Mesenchymal stem cell (in vitro differentiated cells and primary cell): Measurements from ENCODE around the gene RAB14.

Source experiments
- DNase-seq: peaks from one replicate; pipeline ENCODE4 v3.0.0-alpha.2; 2013
- H2AFZ ChIP-seq: one replicate; pipeline ENCODE4 v1.6.1; 2013; ENCODE audit warnings: low read depth, mild to moderate bottlenecking, control low read depth, inconsistent platforms, low read length, moderate library complexity
- H2AK5ac ChIP-seq: 2 replicates; pipeline ENCODE4 v1.6.1; 2013; ENCODE audit warnings: low read length, moderate library complexity, mild to moderate bottlenecking, inconsistent platforms; ENCODE audit not compliant: severe bottlenecking
- H2BK120ac ChIP-seq: one replicate; pipeline ENCODE4 v1.6.1; 2013; ENCODE audit warnings: low read depth, mild to moderate bottlenecking, inconsistent platforms, low read length, moderate library complexity
- H2BK12ac ChIP-seq, 2 experiments: one replicate each; pipeline ENCODE4 v1.6.1; 2013; ENCODE audit warnings: inconsistent platforms in 2 of 2, low read length in 2 of 2, mild to moderate bottlenecking in 2 of 2, moderate library complexity in 2 of 2, control low read depth in 1 of 2
- H2BK15ac ChIP-seq: one replicate; pipeline ENCODE4 v1.6.1; 2013; ENCODE audit warnings: mild to moderate bottlenecking, low read depth, inconsistent platforms; ENCODE audit not compliant: poor library complexity, severe bottlenecking
- H2BK5ac ChIP-seq: 2 replicates; pipeline ENCODE4 v1.6.1; 2013; ENCODE audit warnings: low read depth, mild to moderate bottlenecking, low read length, control low read depth, inconsistent platforms; ENCODE audit not compliant: poor library complexity, severe bottlenecking
- H3K14ac ChIP-seq, 2 experiments: one replicate each; pipeline ENCODE4 v1.6.1; 2013; ENCODE audit warnings: inconsistent platforms in 2 of 2, low read length in 2 of 2, control low read depth in 1 of 2, mild to moderate bottlenecking in 1 of 2, moderate library complexity in 1 of 2
- H3K18ac ChIP-seq, 2 experiments: one replicate each; pipeline ENCODE4 v1.6.1; 2013; ENCODE audit warnings: inconsistent platforms in 2 of 2, low read length in 2 of 2, control low read depth in 1 of 2, low read depth in 1 of 2, mild to moderate bottlenecking in 1 of 2
- H3K23ac ChIP-seq, 2 experiments: one replicate each; pipeline ENCODE4 v1.6.1; 2013; ENCODE audit warnings: inconsistent platforms in 2 of 2, low read length in 2 of 2, mild to moderate bottlenecking in 2 of 2, moderate library complexity in 2 of 2, control low read depth in 1 of 2
- H3K27ac ChIP-seq: 2 replicates; pipeline ENCODE4 v1.5.1; 2013; ENCODE audit warnings: mild to moderate bottlenecking, moderate library complexity, low read length, control low read depth, inconsistent platforms; ENCODE audit not compliant: poor library complexity, severe bottlenecking
- H3K27me3 ChIP-seq, 2 experiments: 2 replicates each; pipeline versions ENCODE4 v1.6.1 to v1.7.0; 2013; ENCODE audit warnings: low read length in 2 of 2, mild to moderate bottlenecking in 2 of 2, moderate library complexity in 2 of 2, control low read depth in 1 of 2, inconsistent platforms in 1 of 2; ENCODE audit not compliant: control insufficient read depth in 1 of 2, insufficient read depth in 1 of 2
- H3K36me3 ChIP-seq, 2 experiments: 2 replicates each; pipeline versions ENCODE4 v1.6.1 to v1.7.0; 2013; ENCODE audit warnings: low read length in 2 of 2, control low read depth in 1 of 2, inconsistent platforms in 1 of 2, low read depth in 1 of 2, mild to moderate bottlenecking in 1 of 2; ENCODE audit not compliant: insufficient read depth in 2 of 2, control insufficient read depth in 1 of 2
- H3K4ac ChIP-seq, 2 experiments: one replicate each; pipeline ENCODE4 v1.6.1; 2013; ENCODE audit warnings: inconsistent platforms in 2 of 2, low read length in 2 of 2, mild to moderate bottlenecking in 2 of 2, moderate library complexity in 2 of 2, control low read depth in 1 of 2, low read depth in 1 of 2
- H3K4me1 ChIP-seq: 2 replicates; pipeline ENCODE4 v1.6.1; 2013; ENCODE audit warnings: low read depth, low read length, control low read depth; ENCODE audit not compliant: control insufficient read depth, insufficient read depth
- H3K4me2 ChIP-seq: 2 replicates; pipeline ENCODE4 v1.6.1; 2013; ENCODE audit warnings: low read length, mild to moderate bottlenecking, inconsistent platforms; ENCODE audit not compliant: poor library complexity, severe bottlenecking
- H3K4me3 ChIP-seq, 2 experiments: 2 replicates each; pipeline versions ENCODE4 v1.5.1 to v1.7.0; 2013; ENCODE audit warnings: low read length in 2 of 2, mild to moderate bottlenecking in 2 of 2, control low read depth in 1 of 2, low read depth in 1 of 2; ENCODE audit not compliant: insufficient read depth in 1 of 2
- H3K79me1 ChIP-seq: replicated peaks from 2 replicates; pipeline ENCODE4 v1.6.1; 2013; ENCODE audit warnings: mild to moderate bottlenecking, control low read depth, low read length, inconsistent platforms; ENCODE audit not compliant: poor library complexity, severe bottlenecking
- H3K9ac ChIP-seq: 2 replicates; pipeline ENCODE4 v1.7.0; 2013; ENCODE audit warnings: mild to moderate bottlenecking, low read length, moderate library complexity
- H3K9me3 ChIP-seq: 2 replicates; pipeline ENCODE4 v1.7.0; 2013; ENCODE audit warnings: mild to moderate bottlenecking, low read length; ENCODE audit not compliant: control insufficient read depth
- H4K8ac ChIP-seq: one replicate; pipeline ENCODE4 v1.6.1; 2013; ENCODE audit warnings: inconsistent platforms, mild to moderate bottlenecking, low read length, moderate library complexity
- H4K91ac ChIP-seq: one replicate; pipeline ENCODE4 v1.6.1; 2013; ENCODE audit warnings: mild to moderate bottlenecking, low read length, inconsistent platforms
- WGBS: methylation state at CpG from one replicate; pipeline ENCODE4 v1.1.7; 2013; ENCODE audit warnings: mixed read lengths; 5-methylcytosine and 5-hydroxymethylcytosine counted together

Gene RAB14

GRCh38 chr9:121225240-121225639 is 23.6 kb upstream of the RAB14 start:
- H2AK5ac ChIP-seq = no peak overlapping the region
- H4K8ac ChIP-seq = no peak overlapping the region
- H2BK120ac ChIP-seq = no peak overlapping the region
- no peaks in the 10 kb centered on the region for H3K27me3 ChIP-seq
- H3K4me3 ChIP-seq = no peak overlapping the region
- H3K23ac ChIP-seq = no peak overlapping the region
- H3K4ac ChIP-seq = no peak overlapping the region
- H3K4me1 ChIP-seq = peaks cover 1% of the 10 kb centered on the region
- H3K4me2 ChIP-seq = no peak overlapping the region
- no peaks in the 10 kb centered on the region for H3K36me3 ChIP-seq
- no peak overlapping the region for H3K14ac ChIP-seq
- no peak overlapping the region for H3K9ac ChIP-seq
- no peak overlapping the region for H2AFZ ChIP-seq
- H3K9me3 ChIP-seq = no peaks in the 10 kb centered on the region
- H2BK12ac ChIP-seq = no peak overlapping the region
- H2BK15ac ChIP-seq = no peak overlapping the region
- no peaks in the 10 kb centered on the region for H3K79me1 ChIP-seq
- no peak overlapping the region for H3K27ac ChIP-seq
- WGBS = 76% methylated on average over 5 of the region's 5 CpGs
- DNase-seq = no peak
- H2BK5ac ChIP-seq = no peak overlapping the region
- no peak overlapping the region for H4K91ac ChIP-seq
- no peak overlapping the region for H3K18ac ChIP-seq

DNA sequence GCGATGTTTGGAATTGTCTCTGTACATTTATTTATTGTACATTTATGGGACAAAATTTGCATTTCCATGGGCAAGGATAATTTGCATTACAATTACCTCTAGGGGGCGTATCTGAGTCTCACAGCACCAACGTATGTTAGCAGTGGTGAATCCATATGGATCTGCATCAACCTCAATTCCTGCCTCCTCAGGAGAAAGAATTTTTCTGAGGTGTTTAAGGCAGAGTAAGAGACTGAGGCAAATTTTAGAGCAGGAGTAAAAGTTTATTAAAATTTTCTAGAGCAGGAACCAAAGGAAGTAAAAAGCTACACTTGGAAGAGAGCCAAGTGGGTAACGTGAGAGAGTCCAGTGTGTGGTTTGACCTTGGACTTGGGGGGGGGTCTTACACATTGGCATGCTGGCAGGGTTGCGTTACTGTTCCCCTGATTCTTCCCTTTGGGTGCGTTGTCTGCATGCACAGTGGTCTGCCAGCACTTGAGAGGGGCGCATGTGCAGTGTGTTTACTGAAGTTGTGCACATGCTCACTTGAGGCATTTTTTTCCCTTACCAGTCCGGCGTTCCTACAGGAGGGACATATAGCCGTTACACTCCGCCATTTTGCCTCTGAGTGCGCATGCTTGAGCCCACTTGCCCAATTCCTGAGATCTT is 21.0 kb upstream of the RAB14 start:
- H2BK5ac ChIP-seq = no peak overlapping the region
- no peaks in the 10 kb centered on the region for H3K79me1 ChIP-seq
- no peaks in the 10 kb centered on the region for H3K36me3 ChIP-seq
- WGBS = 73% methylated on average over 12 of the region's 12 CpGs
- H3K4me2 ChIP-seq = no peak overlapping the region
- H3K27ac ChIP-seq = no peak overlapping the region
- peak overlapping the region in 1 of 2 experiments; percentile 10 for H2BK12ac ChIP-seq
- no peak overlapping the region for H4K8ac ChIP-seq
- H3K4me1 ChIP-seq = peaks cover 1% of the 10 kb centered on the region
- H3K27me3 ChIP-seq = no peaks in the 10 kb centered on the region
- H2BK15ac ChIP-seq = no peak overlapping the region
- H3K23ac ChIP-seq = no peak overlapping the region
- H3K18ac ChIP-seq = no peak overlapping the region
- H4K91ac ChIP-seq = no peak overlapping the region
- no peak overlapping the region for H3K9ac ChIP-seq
- H2AK5ac ChIP-seq = no peak overlapping the region
- H3K14ac ChIP-seq = no peak overlapping the region
- peak; percentile 54 for DNase-seq
- no peaks in the 10 kb centered on the region for H3K9me3 ChIP-seq
- no peak overlapping the region for H2BK120ac ChIP-seq
- H3K4me3 ChIP-seq = no peak overlapping the region
- H2AFZ ChIP-seq = no peak overlapping the region
- H3K4ac ChIP-seq = no peak overlapping the region

DNA sequence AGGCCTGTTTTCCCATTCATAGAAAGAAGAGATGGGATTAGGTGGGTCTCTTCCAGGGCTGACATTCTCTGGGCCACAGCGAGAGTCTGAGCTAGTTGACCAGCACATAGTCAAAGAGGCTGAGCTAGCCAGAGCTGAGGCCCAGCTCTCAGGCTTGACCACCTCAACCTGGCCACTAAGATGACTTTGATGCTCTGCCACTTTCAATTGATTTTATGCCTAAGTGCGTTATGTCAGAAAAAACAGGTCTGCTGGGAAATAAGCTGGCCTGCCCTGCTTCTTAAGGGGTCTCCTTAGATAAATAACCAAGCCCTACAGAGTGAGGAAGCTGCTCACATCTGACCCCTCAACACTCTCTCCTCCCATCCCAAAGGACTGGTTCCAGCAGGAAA is 20.0 kb upstream of the RAB14 start:
- H3K14ac ChIP-seq = no peak overlapping the region
- H2AFZ ChIP-seq = no peak overlapping the region
- H4K91ac ChIP-seq = no peak overlapping the region
- no peak overlapping the region for H3K4ac ChIP-seq
- H2AK5ac ChIP-seq = no peak overlapping the region
- WGBS = 93% methylated on average over 2 of the region's 2 CpGs
- no peak overlapping the region for H3K27ac ChIP-seq
- H3K4me1 ChIP-seq = peaks cover 1% of the 10 kb centered on the region
- H3K27me3 ChIP-seq = no peaks in the 10 kb centered on the region
- H3K9ac ChIP-seq = no peak overlapping the region
- no peak overlapping the region for H3K23ac ChIP-seq
- no peak overlapping the region for H2BK12ac ChIP-seq
- H2BK120ac ChIP-seq = peak overlapping the region; percentile 34
- no peak overlapping the region for H4K8ac ChIP-seq
- H3K18ac ChIP-seq = peak overlapping the region in 1 of 2 experiments; percentile 62
- H2BK15ac ChIP-seq = peak overlapping the region; percentile 67
- no peak for DNase-seq
- H3K79me1 ChIP-seq = no peaks in the 10 kb centered on the region
- no peak overlapping the region for H3K4me2 ChIP-seq
- H3K4me3 ChIP-seq = no peak overlapping the region
- H3K9me3 ChIP-seq = no peaks in the 10 kb centered on the region
- peaks cover 0 to under 1% of the 10 kb centered on the region in 2 experiments for H3K36me3 ChIP-seq
- H2BK5ac ChIP-seq = no peak overlapping the region

GRCh38 chr9:121220996-121221663 is 19.5 kb upstream of the RAB14 start:
- Histone ChIP-seq H3K4me3 (no peak overlapping the region), H3K79me1 (no peaks in the 10 kb centered on the region), H3K4me2 (no peak overlapping the region), H3K14ac (no peak overlapping the region), H4K91ac (no peak overlapping the region), H2BK120ac (peak overlapping the region; percentile 34), H2AK5ac (no peak overlapping the region), H3K27ac (no peak overlapping the region), H3K9ac (peak overlapping the region; percentile 6), H3K9me3 (no peaks in the 10 kb centered on the region), H2BK5ac (no peak overlapping the region), H3K23ac (no peak overlapping the region), H3K4ac (no peak overlapping the region), H2BK12ac (no peak overlapping the region), H3K4me1 (peaks cover 1% of the 10 kb centered on the region), H4K8ac (peak overlapping the region; percentile 54), H2BK15ac (peak overlapping the region; percentile 67), H3K27me3 (no peaks in the 10 kb centered on the region), H3K18ac (peak overlapping the region in 1 of 2 experiments; percentile 62), H2AFZ (no peak overlapping the region), H3K36me3 (peaks cover 0 to 6% of the 10 kb centered on the region in 2 experiments)
- no peak for DNase-seq
- WGBS = 66% methylated on average over 12 of the region's 13 CpGs
